IPS-15b (cell line): ENCODE measurements around the gene INVS.
"Not testable (repeated sequence)": the region's sequence is repeated elsewhere in the genome, so short reads cannot be mapped to it uniquely, and the experiment has no call there.

Experiments
- H3K27me3 ChIP-seq: one replicate; pipeline ENCODE4 v1.6.1; 2013; ENCODE audit warnings: low read length; ENCODE audit not compliant: control insufficient read depth, insufficient read depth
- H3K36me3 ChIP-seq: one replicate; pipeline ENCODE4 v1.6.1; 2013; ENCODE audit warnings: low read length; ENCODE audit not compliant: control insufficient read depth, insufficient read depth
- H3K4me1 ChIP-seq: one replicate; pipeline ENCODE4 v1.6.1; 2013; ENCODE audit warnings: mild to moderate bottlenecking, low read length; ENCODE audit not compliant: control insufficient read depth, insufficient read depth
- H3K4me3 ChIP-seq: one replicate; pipeline ENCODE4 v1.5.1; 2013; ENCODE audit warnings: low read depth, low read length
- H3K9ac ChIP-seq: one replicate; pipeline ENCODE4 v1.6.1; 2013; ENCODE audit warnings: low read depth, mild to moderate bottlenecking, low read length
- H3K9me3 ChIP-seq: one replicate; pipeline ENCODE4 v1.6.1; 2013; ENCODE audit warnings: mild to moderate bottlenecking, low read length; ENCODE audit not compliant: control insufficient read depth, insufficient read depth

Gene INVS

GRCh38 chr9:100098887-100099721 lies at the start of gene INVS, which contains the start of gene ERP44:
Gene INVS (plus strand): TSS chr9:100099243. CDS start chr9:100104522, 5,279 bp downstream.
Gene ERP44 (minus strand): TSS chr9:100099000. CDS start chr9:100098840, 160 bp downstream.
- Histone ChIP-seq H3K36me3 (no peaks in the 10 kb centered on the region), H3K4me1 (peaks cover 2% of the 10 kb centered on the region), H3K9ac (peak within 1 kb of the TSS; percentile 84), H3K4me3 (peak within 1 kb of the TSS; percentile 100), H3K27me3 (no peaks in the 10 kb centered on the region), H3K9me3 (no peaks in the 10 kb centered on the region)

- H3K9ac ChIP-seq: no peak overlapping the region
- H3K4me3 ChIP-seq: no peak overlapping the region
- no peaks in the 10 kb centered on the region for H3K27me3 ChIP-seq
- no peaks in the 10 kb centered on the region for H3K36me3 ChIP-seq
- no peaks in the 10 kb centered on the region for H3K9me3 ChIP-seq
- no peaks in the 10 kb centered on the region for H3K4me1 ChIP-seq
Observed at GRCh38 chr9:100049551-100049950, 49.5 kb upstream of the INVS start.

- no peaks in the 10 kb centered on the region for H3K9me3 ChIP-seq
- no peaks in the 10 kb centered on the region for H3K4me1 ChIP-seq
- no peaks in the 10 kb centered on the region for H3K36me3 ChIP-seq
- no peak overlapping the region for H3K9ac ChIP-seq
- H3K4me3 ChIP-seq: no peak overlapping the region
- no peaks in the 10 kb centered on the region for H3K27me3 ChIP-seq
Observed at GRCh38 chr9:100052375-100052774, 46.7 kb upstream of the INVS start.

- Histone ChIP-seq H3K9ac (no peak overlapping the region), H3K9me3 (no peaks in the 10 kb centered on the region), H3K4me3 (no peak overlapping the region), H3K36me3 (no peaks in the 10 kb centered on the region), H3K27me3 (no peaks in the 10 kb centered on the region), H3K4me1 (no peaks in the 10 kb centered on the region)
Observed at GRCh38 chr9:100056561-100056960, 42.5 kb upstream of the INVS start.

GRCh38 chr9:100057624-100058023 lies 41.4 kb upstream of the INVS start:
- Histone ChIP-seq H3K9me3 (no peaks in the 10 kb centered on the region), H3K36me3 (no peaks in the 10 kb centered on the region), H3K4me3 (no peak overlapping the region), H3K4me1 (no peaks in the 10 kb centered on the region), H3K27me3 (no peaks in the 10 kb centered on the region), H3K9ac (no peak overlapping the region)

GRCh38 chr9:100058699-100059579 lies 40.1 kb upstream of the INVS start:
- H3K4me3 ChIP-seq: no peak overlapping the region
- peaks cover 3% of the 10 kb centered on the region for H3K4me1 ChIP-seq
- H3K9me3 ChIP-seq: no peaks in the 10 kb centered on the region
- no peaks in the 10 kb centered on the region for H3K27me3 ChIP-seq
- H3K9ac ChIP-seq: no peak overlapping the region
- no peaks in the 10 kb centered on the region for H3K36me3 ChIP-seq

GRCh38 chr9:100062683-100063082 lies 36.4 kb upstream of the INVS start:
- H3K9me3 ChIP-seq, H3K9ac ChIP-seq, H3K4me3 ChIP-seq, H3K36me3 ChIP-seq, H3K4me1 ChIP-seq, H3K27me3 ChIP-seq: not testable (repeated sequence)

- H3K27me3 ChIP-seq: no peaks in the 10 kb centered on the region
- no peak overlapping the region for H3K4me3 ChIP-seq
- no peaks in the 10 kb centered on the region for H3K9me3 ChIP-seq
- peaks cover 3% of the 10 kb centered on the region for H3K4me1 ChIP-seq
- no peak overlapping the region for H3K9ac ChIP-seq
- H3K36me3 ChIP-seq: no peaks in the 10 kb centered on the region
Observed at GRCh38 chr9:100063185-100063584, 35.9 kb upstream of the INVS start.

- no peaks in the 10 kb centered on the region for H3K9me3 ChIP-seq
- H3K4me1 ChIP-seq: peaks cover 3% of the 10 kb centered on the region
- no peaks in the 10 kb centered on the region for H3K36me3 ChIP-seq
- no peak overlapping the region for H3K4me3 ChIP-seq
- no peak overlapping the region for H3K9ac ChIP-seq
- H3K27me3 ChIP-seq: no peaks in the 10 kb centered on the region
Observed at GRCh38 chr9:100064872-100065581, 34.0 kb upstream of the INVS start.

- peaks cover 3% of the 10 kb centered on the region for H3K4me1 ChIP-seq
- H3K4me3 ChIP-seq: no peak overlapping the region
- no peak overlapping the region for H3K9ac ChIP-seq
Observed at GRCh38 chr9:100066539-100066938, 32.5 kb upstream of the INVS start.

GRCh38 chr9:100067990-100068389 lies 31.1 kb upstream of the INVS start:
- H3K36me3 ChIP-seq, H3K9me3 ChIP-seq, H3K27me3 ChIP-seq, H3K4me3 ChIP-seq, H3K9ac ChIP-seq, H3K4me1 ChIP-seq: not testable (repeated sequence)

More at GRCh38 chr9:100066539-100066938, 32.5 kb upstream of the INVS start:
- H3K36me3 ChIP-seq: no peaks in the 10 kb centered on the region
- no peaks in the 10 kb centered on the region for H3K9me3 ChIP-seq
- H3K27me3 ChIP-seq: no peaks in the 10 kb centered on the region
